NCI-H345 treated with DMSO at 0.1 percent for 48 hours (cell line): Measurements from ENCODE around the gene BRF1.

ENCODE experiments used
- DNase-seq: peaks from one replicate; lab custom pipeline; 2025; ENCODE audit not compliant: unreplicated experiment; lab: John Stamatoyannopoulos, UW

BRF1 gene

DNA sequence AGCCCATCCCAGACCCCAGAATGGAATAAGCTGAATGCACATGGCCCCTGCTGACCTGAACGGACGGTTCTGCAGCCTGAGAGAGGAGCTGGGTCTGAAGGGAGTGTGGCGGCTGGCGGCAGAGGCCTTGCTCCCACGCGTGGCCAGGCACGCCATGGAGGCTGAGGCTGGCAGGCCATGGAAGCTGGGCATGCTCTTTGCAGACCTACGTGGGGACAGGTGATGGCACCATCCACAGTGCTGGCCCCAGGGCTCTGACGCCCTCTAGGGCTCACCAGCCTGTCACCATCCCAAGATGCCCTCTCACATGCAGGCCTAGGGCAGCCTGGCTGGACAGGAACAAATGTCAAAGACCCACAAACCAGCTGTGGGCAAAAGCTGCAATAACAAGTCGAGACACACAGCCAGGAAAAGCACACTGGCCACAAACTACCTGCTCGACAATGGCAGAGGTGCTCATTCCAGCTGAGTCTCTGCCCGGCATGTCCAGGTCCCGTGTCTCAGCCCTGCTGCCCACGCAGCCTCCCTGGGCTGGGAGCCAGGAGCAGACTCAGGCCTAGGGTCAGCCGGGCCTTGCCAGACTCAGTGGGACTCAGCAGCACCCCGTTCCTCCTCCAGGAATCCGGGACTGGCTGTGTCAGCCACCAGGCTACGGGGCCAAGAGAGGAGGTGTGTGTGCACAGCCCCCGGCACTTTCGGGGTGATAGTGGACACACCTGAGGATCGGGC, 32.8 kb downstream of the BRF1 start:
- no peak for DNase-seq

DNA sequence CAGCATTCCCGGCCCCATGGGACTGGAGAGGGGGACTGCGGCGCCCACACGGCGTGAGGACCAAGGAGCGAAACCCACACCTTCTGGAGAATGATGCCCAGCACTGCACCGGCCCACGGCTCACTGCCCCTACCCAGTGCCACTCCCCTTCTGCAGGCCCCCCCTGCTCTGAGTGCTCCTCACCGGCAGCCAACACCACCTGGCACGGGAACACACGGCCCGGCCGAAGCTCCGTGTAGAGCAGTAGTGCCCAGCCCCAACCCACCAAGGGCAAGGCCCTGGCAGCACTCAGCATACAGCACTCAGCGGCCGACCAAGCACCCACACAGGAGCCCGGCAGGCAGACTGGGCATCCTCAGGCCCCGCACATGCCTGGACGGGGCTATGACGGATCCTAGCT, 39.0 kb downstream of the BRF1 start:
- no peak for DNase-seq

DNA sequence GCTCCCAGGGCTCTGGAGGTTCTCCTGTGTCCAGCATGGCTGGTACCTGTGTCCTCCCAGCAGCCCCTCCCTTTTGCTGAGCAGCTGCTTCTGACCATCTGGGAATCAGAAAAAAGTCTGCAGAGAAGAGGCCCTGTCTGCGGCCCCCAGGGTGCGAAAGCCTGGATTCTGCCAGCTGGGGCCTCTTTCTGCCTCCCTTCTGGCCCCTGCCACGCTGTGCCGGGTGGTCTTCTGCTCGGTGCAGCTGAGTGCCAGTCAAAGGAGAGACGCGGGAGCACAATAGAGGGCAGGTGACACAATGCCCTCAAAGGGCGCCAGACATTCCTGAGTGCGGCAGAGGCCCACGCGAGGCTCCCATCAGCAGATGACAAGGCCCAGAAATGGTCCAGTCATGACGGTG, 39.8 kb downstream of the BRF1 start:
- DNase-seq: no peak

GRCh38 chr14:105258846-105259245, 42.0 kb downstream of the BRF1 start:
- DNase-seq: no peak

DNA sequence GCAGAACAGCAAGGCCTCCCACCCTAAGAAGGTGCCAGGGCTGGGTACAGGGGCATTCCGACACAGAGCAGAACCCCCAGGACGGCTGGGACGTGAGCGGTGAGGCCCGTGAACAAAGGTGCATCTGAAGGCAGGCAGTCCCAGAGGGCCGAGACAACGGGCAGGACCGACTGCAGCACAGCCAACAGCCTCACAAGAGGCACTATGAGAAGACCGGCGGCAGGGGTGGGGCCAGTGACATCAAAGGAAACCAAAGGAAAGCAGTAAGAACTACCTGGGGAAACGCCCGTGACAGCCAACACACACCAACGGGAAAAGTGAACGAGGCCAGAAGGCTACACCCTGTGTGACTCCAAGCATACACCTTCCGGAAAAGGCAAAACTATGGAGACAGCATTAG, 43.3 kb downstream of the BRF1 start:
- no peak for DNase-seq

DNA sequence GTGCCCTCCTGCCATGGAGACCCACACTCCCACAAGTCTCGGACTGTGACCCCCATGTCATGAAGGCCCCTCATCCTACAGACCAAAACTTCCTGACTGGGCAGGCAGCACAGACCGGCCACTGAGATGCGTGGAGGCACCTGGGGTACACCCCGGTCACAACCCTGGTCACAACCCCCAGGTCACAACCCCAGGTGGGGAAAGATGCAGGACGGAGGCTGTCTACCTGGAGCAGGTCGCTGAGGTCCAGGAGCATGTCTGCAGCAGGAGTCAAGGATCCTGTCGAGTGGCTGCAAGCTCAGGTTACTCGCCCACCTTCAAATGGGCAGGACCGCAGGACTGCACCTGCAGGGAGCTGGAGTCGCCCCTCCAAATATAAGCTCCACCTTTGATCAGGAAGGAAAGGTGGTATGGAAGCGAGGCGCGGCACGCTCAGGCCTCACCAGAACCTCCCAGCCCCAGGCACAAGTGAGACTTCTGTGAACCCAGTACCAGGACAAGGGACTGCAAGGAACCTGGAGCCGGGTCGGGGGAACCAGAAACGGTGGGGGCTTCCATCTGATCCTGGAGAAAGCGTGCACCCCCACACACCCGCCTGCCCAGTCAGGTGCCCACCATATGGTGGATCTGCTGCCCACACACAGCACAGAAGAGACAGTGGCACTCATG, 44.4 kb downstream of the BRF1 start:
- DNase-seq: no peak

DNA sequence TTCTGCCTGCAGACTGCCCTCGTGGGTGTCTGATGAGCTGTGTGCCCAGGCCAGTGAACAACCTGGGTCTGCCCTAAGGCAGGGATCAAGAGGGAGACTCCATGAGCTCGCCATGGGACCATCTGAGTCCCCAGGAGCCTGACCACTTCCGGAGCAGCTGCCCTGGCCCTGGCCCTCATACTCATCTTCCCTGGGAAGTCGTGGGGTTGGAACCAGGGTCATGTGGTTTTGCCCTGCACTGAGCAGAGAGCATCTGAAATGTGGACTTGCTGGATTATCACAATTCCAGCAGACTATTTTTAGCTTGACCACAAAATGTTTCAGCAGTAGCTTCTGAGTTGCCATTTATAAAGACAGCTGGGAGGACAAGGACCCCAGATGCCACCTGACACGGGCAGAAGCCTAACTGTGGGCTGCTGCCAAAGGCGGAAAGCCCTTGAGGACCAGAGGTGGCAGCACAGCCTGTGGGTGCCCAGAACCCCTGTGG, 45.7 kb downstream of the BRF1 start:
- no peak for DNase-seq

GRCh38 chr14:105253329-105253682, 47.5 kb downstream of the BRF1 start:
- no peak for DNase-seq

DNA sequence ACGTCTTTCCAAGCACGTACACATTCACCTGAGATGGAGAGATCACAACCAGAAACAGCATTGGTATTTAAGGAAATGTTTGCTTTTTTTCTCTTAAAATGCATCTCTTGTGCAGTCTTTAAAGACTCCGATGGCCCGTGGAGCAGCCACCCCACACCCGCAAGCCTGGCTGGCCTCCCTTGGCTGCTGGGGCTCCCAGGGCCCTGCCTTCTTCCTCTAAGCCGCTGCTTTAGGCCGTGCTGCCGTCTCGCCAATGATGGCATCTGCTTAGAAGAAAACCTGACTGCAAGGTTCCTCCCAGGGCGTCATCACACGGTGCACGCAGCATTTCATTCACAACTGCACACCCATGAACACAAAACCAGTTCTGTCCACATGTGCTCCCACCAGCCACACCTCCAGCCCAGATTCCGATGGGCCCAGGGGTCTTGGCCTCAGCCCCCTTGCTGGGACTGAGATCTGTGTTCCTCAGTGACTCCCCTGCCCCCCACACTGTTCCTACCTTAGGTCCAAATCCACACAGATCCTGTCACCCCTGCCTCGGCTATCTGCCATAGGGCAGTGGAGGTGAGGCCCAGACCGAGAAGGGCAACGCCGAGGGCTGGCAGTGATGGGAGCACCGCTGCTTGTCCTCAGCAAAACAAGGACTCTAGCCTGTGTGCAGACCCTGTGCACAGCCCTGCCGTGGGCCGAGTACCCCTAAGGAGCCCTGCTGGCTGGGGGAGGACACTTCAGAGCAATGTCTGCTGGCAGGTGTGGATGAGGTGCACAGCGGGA, 48.1 kb downstream of the BRF1 start:
- DNase-seq: no peak

DNA sequence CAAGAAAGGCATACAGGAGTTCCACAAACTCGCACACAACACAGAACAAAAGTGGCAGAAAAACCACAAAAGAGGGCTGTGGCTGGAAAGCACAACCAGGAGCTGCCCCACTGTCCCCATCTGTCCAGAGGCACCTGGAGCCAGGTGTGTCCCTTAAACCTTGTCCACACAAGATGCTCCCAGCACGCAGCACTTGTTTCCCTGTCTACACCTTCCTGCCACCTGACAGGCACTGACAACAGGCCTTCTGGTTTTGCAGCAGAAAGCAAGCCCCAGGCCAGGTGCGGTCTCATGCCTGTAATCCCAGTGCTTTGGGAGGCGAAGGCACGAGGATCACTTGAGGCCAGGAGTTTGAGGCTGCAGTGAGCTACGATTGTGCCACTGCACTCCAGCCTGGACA, 48.9 kb downstream of the BRF1 start:
- DNase-seq: no peak

- DNase-seq: no peak
Observed at GRCh38 chr14:105250986-105251385, 49.8 kb downstream of the BRF1 start.

GRCh38 chr14:105250008-105250366, 50.8 kb downstream of the BRF1 start:
- no peak for DNase-seq

DNA sequence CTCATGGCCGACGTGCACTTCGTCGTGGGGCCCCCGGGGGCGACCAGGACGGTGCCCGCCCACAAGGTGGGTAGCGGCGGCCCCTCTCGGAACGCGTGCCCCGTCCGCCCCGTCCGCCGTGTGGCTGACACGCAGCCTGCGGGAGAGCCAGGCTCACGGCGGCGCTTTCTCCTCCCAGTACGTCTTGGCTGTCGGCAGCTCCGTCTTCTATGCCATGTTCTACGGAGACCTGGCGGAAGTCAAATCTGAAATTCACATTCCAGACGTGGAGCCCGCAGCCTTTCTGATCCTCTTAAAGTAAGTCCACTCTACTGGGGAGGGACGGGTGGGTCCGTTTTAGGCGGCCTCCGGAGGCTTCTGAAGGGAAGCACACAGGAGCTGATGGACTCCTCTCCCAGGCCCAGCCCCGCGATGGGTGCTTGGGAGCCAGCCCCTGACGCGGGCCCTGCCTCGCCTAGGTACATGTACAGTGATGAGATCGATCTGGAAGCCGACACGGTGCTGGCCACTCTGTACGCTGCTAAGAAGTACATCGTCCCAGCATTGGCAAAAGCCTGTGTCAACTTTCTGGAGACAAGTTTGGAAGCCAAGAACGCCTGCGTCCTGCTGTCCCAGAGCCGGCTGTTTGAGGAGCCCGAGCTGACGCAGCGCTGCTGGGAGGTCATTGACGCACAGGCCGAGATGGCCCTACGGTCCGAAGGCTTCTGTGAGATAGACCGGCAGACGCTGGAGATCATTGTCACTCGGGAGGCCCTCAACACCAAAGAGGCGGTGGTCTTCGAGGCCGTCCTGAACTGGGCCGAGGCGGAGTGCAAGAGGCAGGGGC, 51.4 kb downstream of the BRF1 start:
- no peak for DNase-seq

- DNase-seq: peak; percentile 58
Observed at GRCh38 chr14:105248368-105249181, 52.2 kb downstream of the BRF1 start, which contains the start of gene BTBD6. Gene BTBD6 (plus strand): TSS chr14:105248533. CDS start chr14:105248712, 179 bp downstream.

DNA sequence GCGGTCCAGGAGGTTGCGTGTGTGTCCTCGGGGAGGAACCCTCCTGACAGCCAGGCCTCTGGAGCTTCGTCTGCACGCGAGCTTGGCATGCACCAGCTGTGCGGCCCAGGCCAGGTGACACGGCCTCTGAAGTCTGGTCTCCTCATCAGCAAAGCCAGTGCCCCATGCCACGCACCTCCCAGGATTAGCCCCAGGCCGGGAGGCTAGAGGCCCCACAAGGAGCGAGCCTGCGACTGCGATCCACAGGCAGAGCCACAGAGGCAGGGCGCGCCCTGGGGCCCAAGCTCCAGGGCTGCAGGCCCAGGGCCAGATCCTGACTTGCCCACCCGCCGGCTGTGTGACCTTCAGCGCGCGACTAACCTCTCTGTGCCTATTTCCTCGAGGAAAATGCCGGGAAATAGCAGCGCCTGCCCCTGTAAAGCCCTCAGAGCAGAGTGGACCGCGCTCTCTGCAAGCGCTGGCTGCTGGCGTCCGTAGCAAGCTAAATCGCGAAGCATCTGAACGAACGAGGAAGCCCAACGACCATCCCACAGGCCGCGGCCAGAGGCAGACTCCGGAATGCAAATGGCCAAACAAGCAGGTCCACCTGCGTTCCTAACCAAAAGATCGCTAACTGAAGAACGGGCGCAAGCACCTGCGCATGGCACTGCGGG, 53.0 kb downstream of the BRF1 start:
- DNase-seq: no peak

DNA sequence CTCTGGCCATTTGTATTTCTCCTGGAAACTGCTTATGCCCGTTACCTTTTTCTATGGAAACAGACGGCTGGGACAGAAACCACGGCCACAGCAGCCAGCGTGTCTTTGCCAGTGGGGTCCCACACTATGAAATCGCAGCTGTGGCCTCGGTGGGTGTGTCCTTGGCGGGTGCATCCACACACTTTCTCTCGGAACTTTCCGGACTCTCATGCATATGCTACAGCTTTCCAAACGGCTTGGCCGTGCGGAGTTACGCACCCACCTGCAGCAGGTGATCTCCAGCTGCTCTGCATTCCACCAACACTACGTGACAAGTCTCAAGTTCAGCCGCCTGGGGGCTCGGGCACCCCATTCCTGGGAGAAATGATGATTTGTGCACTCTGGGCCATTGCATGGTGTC, 53.8 kb downstream of the BRF1 start:
- no peak for DNase-seq

GRCh38 chr14:105244334-105244733, 56.5 kb downstream of the BRF1 start:
- no peak for DNase-seq

DNA sequence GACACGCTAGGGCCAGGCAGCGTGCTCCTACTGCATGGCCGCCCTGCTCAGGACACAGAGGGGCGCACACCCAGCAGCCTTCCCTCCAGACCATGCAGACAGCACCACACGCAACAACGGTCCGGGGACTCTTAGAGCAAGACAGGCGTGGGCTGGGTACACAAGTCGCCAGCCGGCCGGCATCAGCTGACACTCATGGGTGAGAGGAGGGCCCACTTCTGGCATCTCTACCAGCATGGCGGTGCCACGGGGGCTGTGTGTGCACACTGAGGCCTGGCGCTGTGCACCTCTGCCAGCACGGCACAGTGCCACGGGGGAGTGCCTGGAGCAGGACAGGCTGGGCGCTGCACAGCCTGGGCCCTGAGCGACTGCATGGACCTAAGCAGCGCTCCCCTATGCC, 59.2 kb downstream of the BRF1 start:
- no peak for DNase-seq

DNA sequence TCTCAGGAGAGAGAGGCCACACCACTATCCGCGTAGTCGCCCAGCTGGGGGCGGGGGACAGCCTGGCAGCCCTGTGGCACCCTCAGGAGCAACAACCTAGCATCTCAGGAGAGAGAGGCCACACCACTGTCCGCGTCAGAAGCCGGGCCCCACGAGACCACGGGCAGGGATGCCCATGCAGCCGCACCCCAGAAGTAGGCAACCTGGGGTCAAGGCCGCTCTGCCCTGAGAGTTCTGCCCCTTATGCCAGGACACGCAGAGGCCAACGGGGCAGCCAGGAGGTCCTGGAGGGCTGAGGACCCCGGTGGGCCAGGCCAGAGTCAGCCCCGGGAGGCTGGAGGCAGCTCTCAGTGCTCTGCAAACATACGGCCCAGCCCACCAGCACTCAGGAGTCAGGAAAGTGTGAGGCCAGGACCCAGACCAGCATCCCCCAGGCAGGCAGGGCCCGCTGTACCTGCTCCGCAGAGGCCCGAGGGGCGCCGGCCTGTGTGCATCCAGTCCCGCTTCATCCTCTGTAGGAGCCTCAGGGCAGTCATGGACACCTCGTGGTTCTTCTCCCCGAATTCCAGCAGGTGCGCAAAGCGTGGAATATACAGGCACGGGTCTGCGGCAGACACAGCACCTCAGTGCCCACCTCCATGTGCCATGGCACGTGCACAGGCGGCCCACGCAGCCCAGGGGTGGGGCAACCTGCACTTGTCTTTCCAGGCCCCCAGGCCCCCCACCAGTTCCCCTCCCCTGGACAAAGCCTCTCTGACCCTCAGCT, 59.8 kb downstream of the BRF1 start:
- DNase-seq: no peak
